HL-60 (cell line): ENCODE data around the gene CSKMT.

ENCODE experiments used
- CTCF ChIP-seq: IDR thresholded peaks from one replicate; pipeline ENCODE4 v1.5.1; 2011; ENCODE audit warnings: low read length, control low read depth, inconsistent platforms; ENCODE audit not compliant: insufficient read depth
- POLR2AphosphoS5 ChIP-seq: IDR thresholded peaks from 2 replicates; pipeline ENCODE4 v1.6.1; 2012; ENCODE audit warnings: low read depth
- TF ChIP-seq, protein P1 (sequence below): IDR thresholded peaks from 2 replicates; pipeline ENCODE4 v1.6.1; 2012; ENCODE audit warnings: low read depth; ENCODE audit not compliant: insufficient replicate concordance

DNA sequence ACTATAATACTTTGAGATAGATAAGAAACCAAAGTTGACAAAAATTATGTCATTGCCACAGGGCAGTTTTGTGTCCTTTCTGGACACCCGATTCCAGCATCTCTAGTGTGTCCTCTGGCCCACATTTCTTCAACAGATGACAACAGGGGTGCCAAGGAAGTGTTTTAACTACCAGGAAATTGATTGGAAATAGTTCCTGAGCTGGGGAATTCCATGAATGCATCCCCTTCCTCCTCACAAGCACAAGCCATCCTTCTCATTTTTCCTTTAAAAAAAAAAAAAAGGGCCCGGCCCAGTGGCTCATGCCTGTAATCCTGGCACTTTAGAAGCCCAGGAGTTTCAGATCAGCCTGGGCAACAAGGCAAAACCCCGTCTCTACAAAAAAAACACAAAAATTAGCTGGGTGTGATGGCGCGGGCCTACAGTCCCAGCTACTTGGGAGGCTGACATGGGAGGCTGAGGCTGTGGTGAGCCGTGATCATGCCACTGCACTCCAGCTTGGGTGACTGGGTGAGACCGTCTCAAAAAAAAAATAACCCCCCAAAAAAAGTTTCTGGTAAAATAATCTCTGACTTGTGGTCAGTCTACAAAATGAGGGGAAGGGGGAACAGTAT lies 42.5 kb upstream of the CSKMT start:
- no peak for TF ChIP-seq CTCF
- TF ChIP-seq, protein P1, sequence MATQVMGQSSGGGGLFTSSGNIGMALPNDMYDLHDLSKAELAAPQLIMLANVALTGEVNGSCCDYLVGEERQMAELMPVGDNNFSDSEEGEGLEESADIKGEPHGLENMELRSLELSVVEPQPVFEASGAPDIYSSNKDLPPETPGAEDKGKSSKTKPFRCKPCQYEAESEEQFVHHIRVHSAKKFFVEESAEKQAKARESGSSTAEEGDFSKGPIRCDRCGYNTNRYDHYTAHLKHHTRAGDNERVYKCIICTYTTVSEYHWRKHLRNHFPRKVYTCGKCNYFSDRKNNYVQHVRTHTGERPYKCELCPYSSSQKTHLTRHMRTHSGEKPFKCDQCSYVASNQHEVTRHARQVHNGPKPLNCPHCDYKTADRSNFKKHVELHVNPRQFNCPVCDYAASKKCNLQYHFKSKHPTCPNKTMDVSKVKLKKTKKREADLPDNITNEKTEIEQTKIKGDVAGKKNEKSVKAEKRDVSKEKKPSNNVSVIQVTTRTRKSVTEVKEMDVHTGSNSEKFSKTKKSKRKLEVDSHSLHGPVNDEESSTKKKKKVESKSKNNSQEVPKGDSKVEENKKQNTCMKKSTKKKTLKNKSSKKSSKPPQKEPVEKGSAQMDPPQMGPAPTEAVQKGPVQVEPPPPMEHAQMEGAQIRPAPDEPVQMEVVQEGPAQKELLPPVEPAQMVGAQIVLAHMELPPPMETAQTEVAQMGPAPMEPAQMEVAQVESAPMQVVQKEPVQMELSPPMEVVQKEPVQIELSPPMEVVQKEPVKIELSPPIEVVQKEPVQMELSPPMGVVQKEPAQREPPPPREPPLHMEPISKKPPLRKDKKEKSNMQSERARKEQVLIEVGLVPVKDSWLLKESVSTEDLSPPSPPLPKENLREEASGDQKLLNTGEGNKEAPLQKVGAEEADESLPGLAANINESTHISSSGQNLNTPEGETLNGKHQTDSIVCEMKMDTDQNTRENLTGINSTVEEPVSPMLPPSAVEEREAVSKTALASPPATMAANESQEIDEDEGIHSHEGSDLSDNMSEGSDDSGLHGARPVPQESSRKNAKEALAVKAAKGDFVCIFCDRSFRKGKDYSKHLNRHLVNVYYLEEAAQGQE = no peak
- no peak for TF ChIP-seq POLR2AphosphoS5
